Ramos (cell line): ENCODE results near the gene CROT.
"Not testable (repeated sequence)": the region's sequence is repeated elsewhere in the genome, so short reads cannot be mapped to it uniquely, and the experiment has no call there.

Experiments
- in situ Hi-C: fragments of 300-500 bp; cut with MboI; formaldehyde crosslinking; loops from one replicate; pipeline ENCODE4 v1.14.3; 2022; ENCODE audit warnings: low sequenced_read_pairs; ENCODE audit not compliant: unreplicated experiment

The CROT gene, protein sequence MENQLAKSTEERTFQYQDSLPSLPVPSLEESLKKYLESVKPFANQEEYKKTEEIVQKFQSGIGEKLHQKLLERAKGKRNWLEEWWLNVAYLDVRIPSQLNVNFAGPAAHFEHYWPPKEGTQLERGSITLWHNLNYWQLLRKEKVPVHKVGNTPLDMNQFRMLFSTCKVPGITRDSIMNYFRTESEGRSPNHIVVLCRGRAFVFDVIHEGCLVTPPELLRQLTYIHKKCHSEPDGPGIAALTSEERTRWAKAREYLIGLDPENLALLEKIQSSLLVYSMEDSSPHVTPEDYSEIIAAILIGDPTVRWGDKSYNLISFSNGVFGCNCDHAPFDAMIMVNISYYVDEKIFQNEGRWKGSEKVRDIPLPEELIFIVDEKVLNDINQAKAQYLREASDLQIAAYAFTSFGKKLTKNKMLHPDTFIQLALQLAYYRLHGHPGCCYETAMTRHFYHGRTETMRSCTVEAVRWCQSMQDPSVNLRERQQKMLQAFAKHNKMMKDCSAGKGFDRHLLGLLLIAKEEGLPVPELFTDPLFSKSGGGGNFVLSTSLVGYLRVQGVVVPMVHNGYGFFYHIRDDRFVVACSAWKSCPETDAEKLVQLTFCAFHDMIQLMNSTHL

DNA sequence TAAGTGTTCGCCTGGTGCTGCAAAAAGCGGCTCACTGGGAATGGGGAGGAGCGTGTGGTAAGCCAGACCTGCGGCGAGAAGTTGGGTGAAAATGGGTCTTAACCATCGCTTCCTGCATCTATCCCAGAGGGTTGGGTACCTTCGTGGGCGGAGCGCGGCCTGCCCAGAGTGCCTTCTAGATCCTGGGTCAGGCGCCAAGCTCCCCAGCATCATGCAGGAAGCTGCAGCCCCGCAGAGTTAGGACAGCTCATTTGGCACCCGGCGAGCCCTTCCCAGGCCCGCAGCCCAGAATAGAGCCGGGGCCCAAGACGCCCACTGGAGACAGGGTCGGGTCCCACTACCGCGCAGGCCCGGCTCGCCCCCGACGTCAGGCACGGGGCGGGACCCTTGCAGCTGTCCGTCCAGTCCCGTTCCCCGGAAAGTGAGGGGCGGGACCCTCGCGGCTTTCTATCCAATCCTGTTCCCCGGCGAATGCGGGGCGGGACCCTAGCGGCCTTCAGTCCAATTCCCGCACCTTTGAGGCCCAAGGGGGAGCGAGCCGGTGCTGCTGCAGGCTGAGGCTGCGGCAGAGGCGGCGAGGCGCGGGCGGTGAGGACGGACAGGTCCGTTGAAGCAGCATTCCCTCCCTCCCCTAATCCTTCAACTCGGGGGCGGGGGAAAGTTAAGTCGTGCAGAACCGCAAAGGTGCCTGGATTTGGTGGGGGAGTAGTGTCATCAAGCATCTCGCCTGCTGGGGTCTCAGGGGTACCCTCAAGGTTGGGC lies at the start of gene CROT:
Gene CROT (plus strand): TSS at position 499 of the 762 bp plus-strand sequence. CDS start 3,405 bp downstream, outside the sequence.
- in situ Hi-C loops, result no loop called here

DNA sequence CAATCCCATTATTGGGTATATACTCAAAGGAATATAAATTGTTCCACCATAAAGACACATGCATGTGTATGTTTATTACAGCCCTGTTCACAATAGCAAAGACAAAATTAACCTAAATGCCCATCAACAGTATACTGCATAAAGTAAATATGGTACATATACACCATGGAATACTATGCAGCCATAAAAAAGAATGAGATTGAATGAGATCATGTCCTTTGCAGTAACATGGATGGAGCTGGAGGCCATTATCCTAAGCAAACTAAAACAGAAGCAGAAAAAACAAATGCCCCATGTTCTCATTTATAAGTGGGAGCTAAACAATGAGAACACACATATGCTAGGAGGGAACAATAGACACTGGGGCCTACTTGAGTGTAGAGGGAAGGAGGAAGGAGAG lies 44.7 kb upstream of the CROT start:
- in situ Hi-C loops, result no loop called here

DNA sequence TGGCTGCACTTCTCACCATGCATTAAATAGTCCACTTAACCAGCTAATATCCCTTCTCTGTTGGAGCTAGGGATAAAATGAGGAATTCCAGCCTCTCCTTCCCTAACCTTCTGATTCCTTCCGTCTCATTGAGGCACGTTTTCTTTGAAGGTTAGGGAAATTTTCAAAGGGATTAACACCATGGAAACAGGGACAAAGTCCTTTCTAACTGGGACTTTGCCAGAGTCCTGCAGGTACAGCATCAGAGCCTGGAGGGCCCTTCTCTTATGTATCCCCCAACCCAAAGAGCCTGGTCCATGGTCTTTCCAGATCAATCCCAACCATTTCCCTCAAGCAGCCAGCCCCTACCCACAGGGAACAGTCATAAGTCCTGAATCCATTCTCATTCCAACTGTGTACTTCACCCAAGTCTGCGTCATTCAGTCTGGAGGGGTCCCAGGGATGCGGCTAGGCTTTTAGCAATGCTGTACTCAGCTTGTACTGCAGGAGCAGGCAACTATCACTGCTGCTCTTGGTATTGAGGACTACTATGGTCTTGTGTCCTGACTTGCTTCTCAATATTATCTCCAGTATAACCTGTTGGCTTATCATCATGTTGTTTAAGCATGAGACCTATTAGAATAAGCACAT lies 34.6 kb upstream of the CROT start:
- in situ Hi-C loops, result loop anchor here (5.0 kb wide), 1 partner anchor 101 kb away; no protein-coding TSS in a partner anchor

DNA sequence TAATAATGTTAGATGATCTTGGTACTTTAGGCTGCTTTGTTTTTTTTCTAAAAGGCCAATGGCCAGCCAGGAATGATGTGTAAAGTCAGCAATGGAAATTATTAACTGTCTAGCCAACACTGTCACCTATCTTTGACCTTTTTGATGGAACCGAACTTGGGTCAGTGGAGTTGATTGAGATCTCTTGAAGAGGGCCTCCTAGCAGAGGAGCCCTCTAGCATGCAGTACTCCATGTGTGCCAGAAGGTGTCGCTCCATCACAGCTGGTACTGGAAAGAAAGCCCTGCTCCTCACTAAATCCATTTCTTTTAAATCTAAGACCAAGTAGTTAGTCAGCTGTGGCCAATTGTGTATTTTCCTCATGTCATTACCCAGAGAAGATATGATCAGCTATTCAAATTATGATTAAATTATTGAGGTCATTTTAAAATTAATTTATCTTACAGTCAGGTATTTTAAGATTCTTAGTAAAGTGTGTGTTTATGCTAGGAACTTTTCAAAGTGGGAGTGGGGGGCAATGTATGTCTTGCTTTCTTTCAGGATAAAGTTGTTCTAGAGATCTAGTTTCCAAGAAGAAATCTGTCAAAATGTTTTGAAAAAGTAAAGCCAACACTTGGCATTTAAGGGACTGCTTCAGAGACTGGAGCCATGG lies 33.1 kb upstream of the CROT start:
- in situ Hi-C loops, result loop anchor here (5.0 kb wide), 1 partner anchor 100 kb away; no protein-coding TSS in a partner anchor

DNA sequence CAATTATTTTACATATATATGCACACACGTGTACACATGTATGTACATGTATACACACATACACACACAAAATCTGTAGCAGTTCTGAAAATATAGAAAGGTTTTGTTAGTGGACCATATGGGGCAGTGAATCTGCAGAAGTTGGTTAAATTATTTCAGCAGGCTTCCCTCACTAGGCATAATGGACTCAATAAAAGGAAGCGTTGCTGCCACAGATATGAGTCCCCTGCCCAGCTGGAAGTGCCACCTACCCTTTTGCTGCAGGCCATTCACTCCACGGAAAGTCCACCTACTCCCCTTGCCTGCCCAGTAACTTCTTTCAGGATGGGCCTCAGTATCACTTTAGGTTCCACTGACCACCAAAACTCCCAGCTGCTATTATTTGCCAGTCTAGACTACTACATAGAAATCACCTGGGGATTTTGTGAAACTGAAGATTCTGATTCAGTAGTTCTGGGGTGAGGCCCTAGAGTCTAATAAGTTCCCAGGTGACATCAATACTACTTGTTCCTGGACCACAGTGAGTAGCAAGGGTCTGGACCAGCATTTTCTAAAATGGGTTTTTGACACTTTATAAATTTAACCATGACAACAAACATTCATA lies 29.3 kb upstream of the CROT start:
- in situ Hi-C loops, result no loop called here

DNA sequence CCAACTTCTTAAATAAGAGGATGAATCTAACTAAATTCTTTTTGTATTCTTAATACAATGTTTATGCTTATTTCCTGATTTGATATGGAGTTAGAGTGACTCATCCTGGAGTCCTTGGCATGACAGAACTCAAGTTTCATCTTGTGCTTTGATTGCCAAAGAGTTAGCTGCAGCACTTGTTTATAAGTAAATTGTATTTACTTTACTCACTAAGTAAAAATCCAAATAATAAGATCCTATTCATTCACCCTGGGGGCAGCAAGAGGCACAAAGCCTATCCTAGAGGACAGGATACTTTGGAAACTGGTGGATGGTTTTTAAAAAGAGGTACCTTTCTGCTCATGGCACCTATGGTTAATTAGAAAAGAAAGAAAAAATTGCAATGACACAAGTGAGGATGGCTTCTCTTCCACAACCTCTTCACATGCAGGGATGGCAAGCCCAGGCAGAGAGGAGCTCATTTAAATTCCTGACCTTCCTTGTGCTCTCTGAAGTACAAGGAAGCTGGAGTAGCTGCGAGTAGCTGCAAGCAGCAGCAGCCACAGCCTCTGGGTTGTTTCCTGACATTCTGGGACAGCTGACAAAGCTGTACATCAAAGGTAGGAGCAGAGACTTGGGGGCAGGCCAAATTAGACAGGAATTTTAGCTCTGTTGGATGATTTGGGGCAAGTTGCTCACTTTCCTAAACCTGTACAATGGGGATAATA lies 28.5 kb upstream of the CROT start:
- in situ Hi-C loops, result no loop called here

DNA sequence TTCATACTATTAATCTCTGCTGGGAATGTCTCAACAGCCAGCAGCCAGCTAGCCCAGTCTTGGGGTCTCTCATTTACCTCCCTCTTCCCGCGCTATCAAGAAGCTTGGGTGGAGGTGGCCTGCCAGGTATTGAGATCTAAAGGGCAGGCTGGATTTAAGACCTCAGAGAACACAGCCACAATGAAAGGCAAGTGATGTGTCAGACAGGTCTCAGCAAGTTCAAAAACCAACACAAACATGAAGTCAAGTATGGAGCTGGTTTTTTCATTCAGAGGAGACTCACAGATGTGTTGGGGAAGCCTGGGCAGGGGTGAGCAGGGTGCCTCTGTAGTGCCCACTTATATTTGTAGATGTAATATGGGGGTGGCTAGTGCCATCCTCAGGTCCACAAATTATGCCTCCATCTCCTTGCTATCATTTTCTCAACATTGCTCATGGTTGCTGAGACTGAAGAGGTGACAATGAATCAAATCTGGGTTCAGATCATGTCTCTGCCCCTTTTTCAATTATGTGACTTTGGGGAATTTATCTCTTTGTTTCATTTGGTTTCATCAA lies 27.7 kb upstream of the CROT start:
- in situ Hi-C loops, result no loop called here

DNA sequence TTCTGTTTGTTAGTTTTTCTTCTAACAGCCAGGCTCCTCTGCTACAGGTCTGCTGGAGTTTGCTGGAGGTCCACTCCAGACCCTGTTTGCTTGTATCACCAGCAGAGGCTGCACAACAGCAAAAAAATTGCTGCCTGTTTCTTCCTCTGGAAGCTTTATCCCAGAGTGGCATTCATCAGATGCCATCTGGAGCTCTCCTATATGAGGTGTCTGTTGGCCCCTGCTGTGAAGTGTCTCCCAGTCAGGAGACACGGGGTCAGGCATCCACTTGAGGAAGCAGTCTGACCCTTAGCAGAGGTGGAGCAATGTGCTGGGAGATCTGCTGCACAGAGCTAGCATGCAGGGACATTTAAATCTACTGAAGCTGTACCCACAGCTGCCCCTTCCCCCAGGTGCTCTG lies 26.7 kb upstream of the CROT start:
- in situ Hi-C loops, result no loop called here

DNA sequence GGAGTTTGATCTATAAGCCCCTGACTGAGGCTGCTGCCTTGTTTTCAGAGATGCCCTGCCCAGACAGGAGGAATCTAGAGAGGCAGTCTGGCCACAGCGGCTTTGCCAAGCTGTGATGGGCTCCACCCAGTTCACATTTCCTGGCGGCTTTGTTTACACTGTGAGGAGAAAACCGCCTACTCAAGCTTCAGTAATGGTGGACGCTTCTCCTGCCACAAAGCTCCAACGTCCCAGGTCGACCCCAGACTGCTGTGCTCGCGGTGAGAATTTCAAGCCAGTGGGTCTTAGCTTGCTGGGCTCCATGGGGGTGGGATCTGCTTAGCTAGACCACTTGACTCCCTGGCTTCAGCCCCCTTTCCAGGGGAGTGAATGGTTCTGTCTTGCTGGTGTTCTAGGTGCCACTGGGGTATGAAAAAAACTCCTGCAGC lies 26.3 kb upstream of the CROT start:
- in situ Hi-C loops, result not testable (repeated sequence)

DNA sequence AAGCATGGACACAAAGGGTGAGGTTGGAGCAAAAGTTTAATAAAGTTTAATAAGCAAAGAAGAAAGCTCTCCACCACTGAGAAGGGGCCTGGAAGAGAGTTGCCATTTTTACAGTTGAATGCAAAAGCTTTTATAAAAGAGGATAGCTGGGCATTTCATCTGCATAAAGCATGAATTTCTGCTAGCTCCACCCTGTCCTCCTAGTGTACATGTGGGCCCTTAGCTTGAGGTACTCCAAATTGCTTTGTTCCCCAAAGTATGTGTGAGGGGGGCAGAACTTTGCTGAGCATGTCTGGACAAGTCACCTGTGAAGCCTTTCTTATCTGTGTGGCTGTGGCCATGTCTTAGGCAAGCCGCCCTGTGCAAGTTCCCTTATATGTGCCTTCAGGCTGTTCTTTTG lies 22.6 kb upstream of the CROT start:
- in situ Hi-C loops, result no loop called here

DNA sequence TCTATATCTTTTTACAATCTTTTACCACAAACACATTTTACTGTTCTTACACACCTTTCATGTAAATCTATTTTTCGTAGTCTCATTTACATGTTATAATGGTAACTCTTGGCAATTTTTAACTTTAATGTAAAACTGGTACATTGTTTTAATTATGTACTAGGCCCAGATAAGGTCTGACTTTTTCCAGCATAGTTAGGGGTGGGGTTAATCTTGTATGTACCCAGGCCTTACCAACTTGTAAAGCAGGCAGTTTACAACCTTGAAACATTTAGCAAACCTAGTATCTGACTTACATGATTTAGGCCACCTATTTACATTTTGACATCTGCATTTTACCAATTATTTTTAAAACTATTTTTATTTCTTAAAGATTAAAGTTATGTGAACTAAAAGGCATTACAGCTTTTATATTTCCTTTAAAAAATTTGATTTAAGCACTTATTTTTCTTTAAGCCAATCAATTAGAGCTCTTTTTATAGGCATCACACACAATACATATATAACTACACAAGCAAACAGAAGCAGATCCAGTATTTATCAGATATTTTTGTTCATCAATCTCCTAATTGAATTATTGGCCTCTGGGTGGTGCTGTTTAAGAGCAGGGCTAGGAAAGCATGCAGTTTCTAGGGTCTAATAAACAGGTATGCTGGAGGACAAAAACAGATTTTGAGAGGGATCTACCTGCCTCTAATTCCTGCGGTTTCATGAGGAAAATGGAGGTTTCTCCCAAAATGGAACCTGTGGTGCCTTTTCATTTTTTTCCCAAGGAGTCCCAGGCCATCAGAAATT lies 19.7 kb upstream of the CROT start:
- in situ Hi-C loops, result no loop called here

DNA sequence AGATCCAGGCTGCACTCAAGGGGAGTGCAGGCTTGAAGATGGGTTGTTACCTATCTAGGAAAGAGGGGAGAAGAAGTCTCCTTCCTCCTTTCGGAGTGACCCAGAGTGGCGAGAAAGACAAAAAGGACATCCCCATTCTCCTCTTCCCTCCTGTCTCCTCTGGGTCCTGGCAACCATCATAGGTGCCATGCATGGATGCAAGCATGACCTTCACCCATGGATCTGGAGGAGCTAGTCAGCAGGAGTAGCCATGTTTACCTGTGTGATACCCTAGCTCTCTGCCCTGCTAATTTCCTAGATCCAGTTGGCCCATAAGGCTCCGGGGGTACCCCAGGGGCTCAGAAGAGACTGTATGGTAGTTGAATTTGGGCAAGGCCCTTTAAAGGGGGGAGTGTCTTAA lies 17.2 kb upstream of the CROT start:
- in situ Hi-C loops, result no loop called here

DNA sequence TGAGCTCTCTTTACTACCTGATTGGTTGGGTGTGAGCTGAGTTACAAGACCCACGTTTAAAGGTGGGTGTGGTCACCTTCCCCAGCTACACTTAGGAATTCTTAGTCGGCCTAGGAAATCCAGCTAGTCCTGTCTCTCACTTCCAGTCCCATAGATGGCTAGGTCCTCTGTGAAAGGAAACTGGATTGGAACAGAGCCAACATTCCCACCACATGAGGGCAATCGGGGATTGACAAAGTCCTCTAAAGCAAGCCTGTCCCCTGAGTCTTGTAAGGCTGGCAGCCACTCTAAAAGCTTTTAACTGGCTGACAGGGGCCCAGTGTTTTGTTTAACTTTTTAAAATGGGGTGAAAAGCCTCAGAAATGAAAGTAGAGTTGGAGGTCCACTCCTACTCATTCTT lies 15.1 kb upstream of the CROT start:
- in situ Hi-C loops, result no loop called here

DNA sequence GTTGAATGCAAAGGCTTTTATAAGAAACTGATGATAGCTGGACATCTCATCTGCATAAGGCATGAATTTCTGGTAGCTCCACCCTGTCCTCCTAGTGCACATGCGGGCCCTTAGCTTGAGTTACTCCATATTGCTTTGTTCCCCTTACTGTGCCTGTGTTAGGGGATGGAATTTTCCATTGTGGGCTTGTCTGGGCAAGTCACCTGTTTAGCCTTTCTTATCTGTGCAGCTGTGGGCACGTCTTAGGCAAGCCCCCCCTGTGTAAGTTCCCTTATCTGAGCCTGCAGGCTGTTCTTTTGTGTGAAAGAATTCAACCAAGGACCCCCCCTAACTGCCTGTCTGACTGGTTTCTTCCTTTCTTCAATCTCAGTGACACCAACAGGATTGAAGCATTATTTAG lies 14.5 kb upstream of the CROT start:
- in situ Hi-C loops, result no loop called here

DNA sequence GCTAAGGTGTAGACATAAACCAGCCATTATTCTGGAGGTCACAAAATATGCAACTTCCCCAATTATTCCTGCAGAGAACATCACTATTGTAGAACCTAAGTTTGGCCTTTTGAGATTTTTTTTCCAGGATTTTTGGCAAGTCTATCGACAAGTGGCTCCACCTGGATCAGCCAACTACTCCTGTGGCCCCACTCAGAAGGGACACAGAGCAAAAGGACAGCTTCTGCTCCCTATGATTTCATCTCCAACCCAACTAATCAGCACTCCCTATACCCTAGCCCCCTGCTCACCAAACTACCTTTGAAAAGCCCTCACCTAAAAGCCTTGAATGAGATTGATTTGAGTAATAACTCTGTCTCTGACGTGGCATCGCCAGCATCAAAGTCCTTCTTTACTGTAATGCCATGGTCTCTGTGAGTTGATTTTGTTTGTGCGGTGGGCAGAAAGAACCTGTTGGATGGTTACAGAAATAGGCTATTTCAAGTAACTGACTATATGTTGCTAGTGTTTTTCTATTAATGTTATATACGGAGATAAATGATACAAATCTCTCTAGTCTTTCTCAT lies 13.7 kb upstream of the CROT start:
- in situ Hi-C loops, result no loop called here

DNA sequence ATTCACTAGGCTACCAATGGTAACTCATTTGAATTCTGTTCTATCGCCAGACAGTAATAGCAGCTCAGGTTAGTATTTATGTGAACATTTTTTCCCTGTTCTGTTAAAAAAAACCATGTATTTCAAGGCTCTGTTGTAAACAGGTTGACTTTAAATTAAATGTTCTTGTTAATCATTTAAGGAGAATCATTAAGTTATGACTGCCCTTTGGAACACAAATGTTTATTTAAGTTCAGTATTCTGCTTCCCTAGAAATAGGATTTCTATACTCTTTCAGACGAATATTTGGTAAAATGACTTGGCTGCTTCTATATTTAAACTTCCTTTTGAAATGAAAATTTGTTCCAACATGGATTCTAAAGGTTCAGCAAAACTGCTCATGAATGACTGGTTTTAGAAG lies 13.1 kb upstream of the CROT start:
- in situ Hi-C loops, result no loop called here

DNA sequence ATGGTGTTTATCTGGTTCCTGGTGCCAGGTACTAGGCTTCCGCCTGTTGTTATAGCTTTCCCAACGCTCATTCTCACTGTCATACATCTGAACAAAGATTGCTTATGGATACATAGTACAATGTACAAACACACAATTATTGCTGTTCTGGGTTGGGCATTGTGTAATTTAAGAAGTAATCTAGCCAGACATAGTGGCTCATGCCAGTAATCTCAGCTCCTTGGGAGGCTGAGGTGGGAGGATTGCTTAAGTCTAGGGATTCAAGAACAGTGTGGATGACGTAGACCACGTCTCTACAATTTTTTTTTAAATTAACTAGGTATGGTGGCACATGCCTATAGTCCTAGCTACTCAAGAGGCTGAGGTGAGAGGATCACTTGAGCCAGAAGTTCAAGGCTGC lies 9.3 kb upstream of the CROT start:
- in situ Hi-C loops, result no loop called here

DNA sequence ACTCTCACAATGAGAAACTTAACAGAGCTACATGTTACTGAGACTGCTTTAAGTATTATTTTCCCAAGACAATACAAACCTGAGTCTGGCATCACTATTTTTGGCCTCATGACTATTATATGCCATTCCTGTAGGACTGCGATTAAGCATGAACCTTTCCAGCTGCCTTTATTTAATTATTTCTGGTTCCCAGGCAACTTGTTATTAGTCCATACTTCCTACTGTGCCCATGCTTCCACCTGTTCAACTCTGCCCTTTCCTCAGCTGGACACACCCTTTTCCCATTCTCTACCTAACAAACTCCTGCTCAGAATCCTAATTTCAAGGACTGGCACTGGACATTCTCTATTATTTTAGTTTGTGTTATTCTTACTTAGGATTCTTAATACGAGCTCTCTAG lies 8.1 kb upstream of the CROT start:
- in situ Hi-C loops, result no loop called here
